ENCODE measurements around the gene RAET1E. TPM values are rescaled to one million over a fixed set of nuclear protein-coding genes. Genes with fewer than 3 reads are reported as not detected.
A peak's percentile ranks its signal among the peaks of the same experiment; 100 is the strongest.
"Not testable (repeated sequence)": the region's sequence is repeated elsewhere in the genome, so short reads cannot be mapped to it uniquely, and the experiment has no call there.

Gene RAET1E
- total RNA-seq, 1 experiment from 2014 or later = 1.6 TPM

DNA sequence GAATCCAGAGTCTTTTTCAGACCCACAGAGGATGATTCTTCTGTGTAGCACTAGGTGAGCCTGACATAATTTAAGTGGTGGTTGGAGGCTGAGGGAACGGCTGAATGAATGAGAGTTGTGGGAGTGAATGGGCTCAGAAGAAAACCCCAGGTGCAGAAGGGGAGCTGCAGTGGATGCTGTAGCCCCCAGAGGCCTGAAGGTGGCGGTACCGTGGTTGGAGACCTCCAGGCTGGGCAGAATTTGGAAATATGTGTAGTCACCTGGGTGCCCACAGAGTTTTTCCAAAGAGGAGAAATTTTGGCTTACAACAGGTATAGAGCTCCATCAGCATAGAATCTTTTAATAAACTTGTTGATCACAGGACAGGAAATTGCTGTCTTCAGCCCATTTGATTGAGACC lies 31.5 kb upstream of the RAET1E start:
- no peak for DNase-seq (ENCODE audit: low read depth)

DNA sequence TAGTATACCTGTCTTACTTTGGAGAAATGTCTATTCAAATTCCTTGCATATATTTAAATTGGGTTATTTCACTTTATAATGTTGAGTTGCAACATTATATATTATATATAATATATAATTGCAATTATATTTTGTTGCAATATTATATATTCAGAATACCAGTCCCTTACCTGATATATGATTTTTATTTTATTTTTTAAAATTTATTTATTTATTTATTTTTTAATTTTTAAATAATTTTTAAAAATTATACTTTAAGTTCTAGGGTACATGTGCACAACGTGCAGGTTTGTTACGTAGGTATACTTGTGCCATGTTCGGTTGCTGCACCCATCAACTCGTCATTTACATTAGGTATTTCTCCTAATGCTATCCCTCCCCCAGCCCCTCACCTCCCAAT lies 29.1 kb upstream of the RAET1E start:
- not testable (repeated sequence) for DNase-seq (ENCODE audit: low read depth)

- peak; percentile 78 for DNase-seq (ENCODE audit: low read depth)
Observed at GRCh38 chr6:149925974-149926777, 28.3 kb upstream of the RAET1E start.

DNA sequence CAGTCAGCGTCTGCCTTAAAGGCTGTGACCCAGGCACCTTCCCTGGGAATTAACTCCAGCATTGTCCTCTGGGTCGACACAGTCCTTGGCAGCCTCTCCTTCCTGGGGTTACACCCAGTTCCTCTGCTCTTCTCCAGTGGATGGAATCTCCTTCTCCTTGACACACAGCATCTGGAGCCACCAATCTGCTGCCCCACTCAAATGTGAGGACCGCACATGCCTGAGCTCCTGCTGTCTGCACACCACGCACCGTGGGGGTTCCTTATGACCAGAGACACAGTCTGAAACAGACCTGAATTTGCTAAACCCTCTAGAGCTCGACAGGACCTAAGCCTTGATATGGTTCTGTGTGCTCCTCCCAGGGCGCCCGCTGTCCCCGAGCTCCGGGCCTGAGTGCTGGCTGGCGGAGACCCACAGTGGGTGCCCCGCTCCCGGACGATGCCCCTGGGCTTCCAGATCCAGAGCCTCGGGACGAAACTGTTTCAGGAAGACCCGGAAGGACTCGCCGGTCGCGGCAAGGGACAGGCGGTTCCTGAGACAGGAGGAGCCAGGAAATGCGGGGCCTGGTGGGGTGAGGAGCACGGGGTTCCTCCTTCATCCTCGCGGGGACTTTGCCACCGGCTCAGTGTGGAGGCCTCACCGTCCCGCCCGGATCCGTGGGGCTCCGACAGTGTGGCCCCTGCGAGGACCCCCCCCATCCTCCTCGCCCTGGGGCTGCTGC lies 27.5 kb upstream of the RAET1E start:
- peak; percentile 26 for DNase-seq (ENCODE audit: low read depth)

- DNase-seq (ENCODE audit: low read depth) = no peak
Observed at GRCh38 chr6:149924933-149925252, 27.0 kb upstream of the RAET1E start.

GRCh38 chr6:149924206-149924932 lies 26.5 kb upstream of the RAET1E start:
- no peak for DNase-seq (ENCODE audit: low read depth)

DNA sequence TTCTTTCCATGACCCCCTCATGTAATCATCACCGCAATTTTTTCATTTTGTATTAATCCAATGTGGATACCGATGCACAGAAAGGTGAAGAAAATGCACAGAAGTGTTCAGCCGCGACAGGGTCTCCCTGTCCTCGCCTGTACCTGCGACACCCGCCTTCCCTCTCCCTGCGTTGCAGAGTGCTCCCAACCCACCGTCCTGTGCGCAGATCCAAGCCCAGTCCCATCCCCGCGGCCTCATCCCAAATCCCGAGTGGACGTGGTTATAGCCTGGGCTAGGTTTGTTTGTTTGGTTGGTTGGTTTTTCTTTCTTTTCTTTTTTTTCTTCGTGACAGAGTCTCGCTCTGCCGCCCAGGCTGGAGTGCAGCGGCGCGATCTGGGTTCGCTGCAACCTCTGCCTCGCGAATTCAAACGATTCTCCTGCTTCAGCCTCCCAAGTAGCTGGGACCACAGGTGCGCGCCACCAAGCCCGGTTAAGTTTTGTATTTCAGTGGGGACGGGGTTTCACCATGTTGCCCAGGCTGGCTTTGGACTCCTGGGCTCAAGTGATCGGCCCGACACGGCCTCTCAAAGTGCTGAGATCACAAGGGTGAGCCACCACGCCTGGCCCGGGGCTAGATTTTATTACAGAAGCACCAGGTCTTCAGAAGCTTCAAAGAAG lies 25.5 kb upstream of the RAET1E start:
- no peak for DNase-seq (ENCODE audit: low read depth)

DNA sequence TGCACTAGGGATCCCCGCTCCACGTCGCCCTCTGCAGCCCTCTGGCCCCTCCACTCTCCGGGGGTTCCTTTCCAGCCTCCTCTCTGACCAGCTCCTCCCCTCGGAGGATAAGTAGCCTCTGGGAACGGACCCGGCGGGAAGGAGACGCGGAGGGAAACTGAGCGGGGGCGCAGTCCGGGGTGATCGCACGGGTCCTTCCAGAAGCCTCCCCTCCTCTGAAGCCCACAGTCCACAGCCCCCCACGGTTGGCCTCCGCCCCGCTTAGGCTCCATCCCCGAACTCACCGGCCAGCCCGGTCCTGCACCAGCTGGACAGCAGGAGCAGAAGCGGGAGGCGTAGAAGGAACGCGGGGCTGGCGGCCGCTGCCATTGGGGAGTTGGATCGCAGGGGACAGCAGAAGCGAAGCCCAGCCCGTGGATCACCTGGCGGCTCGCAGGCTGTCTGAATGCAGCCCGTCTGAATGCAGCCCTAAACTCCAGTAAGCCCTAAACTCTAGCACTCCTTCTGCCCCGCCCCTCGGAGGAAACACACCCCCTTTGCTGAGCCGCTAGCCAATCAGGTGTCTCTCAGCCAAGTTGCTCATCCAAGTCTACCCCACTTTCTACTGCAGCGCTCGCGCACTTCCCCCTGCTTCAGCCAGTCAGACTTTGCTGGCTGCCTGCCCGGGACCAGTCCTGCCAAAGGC lies 24.9 kb upstream of the RAET1E start, which contains the start of gene RAET1G:
TSS of gene RAET1G (minus strand) at position 480 of the 685 bp plus-strand sequence. CDS start at position 369, 111 bp downstream.
- DNase-seq (ENCODE audit: low read depth) = peak; percentile 94

DNA sequence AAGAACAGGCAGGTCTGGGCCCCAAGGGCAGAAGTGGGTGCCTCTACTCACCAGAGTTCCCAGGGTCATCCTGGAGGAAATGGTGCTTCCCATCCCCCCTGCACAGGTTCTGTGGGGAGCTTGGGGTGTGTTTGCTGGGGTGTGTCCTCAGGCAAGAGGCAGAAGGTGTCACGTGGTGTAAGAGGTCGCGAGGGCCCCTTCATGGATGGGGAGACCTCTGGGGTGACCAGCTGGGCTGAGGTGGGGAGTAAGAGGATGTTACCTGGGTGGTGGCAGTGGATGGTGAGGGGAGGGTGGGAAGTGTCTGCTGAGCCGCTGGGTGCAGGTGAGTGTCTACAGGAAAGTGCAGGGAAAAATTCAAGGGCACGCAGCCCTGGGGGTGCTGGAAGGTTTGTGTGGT lies 24.2 kb upstream of the RAET1E start:
- not testable (repeated sequence) for DNase-seq (ENCODE audit: low read depth)

DNA sequence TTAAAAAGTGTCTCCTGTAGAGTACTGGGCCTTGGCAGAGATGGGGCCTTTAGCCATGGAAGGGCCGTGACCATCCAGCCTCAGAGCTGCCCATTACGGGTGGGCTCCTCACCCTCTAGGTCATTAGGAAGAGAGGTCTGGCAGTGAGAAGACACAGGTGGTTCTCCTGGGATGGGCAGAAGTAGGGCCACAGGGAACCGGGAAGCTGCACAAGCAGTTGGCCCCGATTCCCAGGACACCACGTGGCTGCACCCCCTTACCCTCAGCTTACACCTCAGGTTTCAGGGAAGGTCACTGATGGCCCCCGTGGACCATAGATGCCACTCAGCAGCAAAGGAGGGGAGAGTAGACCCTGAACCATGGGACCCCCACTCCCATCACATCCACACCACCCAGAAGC lies 23.4 kb upstream of the RAET1E start:
- DNase-seq (ENCODE audit: low read depth) = no peak

DNA sequence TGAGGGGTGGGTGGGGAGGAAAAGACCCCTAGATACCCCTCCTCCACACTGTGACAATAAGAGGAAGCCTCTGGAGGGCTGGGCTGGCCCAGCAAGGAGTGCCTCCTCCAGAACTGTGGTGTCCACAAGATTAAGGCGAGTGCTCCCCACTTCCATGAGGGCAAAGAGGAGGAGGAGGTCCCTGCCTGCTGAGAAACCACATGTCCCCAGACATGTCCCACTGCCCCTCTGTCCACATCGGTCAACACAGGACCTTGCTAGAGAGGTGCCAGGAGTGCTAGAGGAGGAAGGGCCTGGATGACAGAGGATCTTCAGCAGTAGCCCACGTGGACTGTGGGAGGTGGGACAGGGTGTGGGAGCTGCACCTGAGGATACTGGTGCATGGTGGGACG lies 21.9 kb upstream of the RAET1E start:
- DNase-seq (ENCODE audit: low read depth) = no peak

DNA sequence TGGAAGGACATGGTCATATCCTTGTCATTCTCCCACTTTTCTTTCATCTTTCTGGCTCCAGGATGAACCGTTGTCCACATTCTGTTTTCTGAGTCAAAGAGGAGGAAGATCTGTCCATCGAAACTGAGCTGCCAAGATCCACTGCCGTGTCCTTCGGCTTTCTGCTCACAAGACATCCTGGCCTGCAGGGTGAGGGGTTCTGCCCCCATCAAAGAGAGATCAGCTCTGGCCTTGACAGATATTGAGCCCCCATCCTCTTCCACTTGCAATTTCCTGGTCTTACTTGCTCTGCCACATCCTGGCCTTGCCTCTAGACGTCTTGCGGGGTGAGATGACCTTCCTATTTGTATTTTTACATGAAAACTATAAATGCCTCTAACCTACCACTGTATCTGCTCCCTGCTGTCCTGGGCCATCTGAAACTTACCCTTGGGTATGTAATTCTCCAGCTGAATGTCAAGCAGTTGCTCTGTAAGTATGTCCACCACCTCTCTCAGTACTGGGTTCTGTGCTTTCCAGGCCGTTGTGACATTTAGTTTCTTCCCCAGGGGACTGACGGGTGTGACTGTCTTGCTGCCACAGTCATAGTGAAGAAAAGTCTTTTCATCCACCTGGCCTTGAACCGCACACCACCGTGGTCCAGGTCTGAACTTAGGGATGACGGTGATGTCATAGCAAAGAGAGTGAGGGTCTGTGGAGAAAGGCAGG lies 21.4 kb upstream of the RAET1E start:
- not testable (repeated sequence) for DNase-seq (ENCODE audit: low read depth)

DNA sequence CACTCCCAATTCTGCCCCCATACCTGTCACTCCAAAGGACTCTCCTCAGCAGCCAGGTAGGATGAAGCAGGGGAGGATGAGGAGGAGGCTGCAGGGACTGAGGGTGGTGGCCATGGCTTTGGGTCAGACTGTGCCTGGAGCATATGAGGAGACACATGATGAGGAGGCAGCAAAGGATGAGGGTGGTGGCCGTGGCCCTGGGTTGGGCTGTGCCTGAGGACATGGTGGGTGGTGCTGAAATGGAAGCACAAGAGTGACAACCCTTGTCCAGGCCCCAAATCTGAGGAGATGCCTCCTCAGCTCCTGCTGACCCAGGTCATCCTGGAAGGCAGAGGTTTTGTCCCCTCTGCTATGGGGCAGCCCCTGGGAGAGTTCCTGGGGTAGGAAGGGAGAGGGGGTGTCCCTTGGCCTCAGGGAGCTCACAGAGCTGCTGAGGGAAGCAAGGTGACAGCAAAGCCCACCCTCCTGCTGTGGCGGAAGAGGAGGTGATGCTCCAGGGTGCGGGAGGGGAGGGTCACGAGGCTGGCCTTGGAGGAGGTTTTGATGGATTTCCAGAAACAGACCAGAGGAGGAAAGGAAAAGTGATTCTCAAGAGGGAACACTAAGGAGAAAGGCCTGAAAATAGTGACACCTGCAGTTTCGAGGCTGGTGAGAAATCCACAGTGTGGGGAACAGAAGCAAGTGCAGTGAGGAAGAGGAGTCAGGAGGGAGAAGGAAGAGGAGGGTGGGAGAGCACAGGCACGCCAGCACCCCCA lies 20.4 kb upstream of the RAET1E start:
- DNase-seq (ENCODE audit: low read depth) = no peak

DNA sequence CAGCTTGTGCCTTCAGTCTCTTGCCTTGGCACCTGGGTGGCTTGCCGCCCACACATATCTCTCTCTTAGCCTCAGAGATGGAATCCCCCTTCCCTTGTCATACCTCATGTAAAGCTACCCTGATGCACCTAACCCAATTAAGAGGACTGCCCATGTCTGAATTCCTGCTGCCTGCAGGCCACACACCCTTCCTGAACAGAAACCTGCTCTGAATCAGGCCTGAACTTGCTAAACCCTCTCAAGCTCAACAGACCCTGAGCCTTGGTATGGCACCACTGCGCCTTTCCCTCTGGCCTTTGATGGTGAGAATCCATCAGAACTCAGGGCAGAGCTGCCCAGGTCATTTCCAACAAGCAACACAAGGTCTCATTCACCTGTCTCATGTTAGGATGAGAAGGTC lies 19.8 kb upstream of the RAET1E start:
- no peak for DNase-seq (ENCODE audit: low read depth)

GRCh38 chr6:149915970-149916865 lies 18.3 kb upstream of the RAET1E start:
- DNase-seq (ENCODE audit: low read depth) = no peak

DNA sequence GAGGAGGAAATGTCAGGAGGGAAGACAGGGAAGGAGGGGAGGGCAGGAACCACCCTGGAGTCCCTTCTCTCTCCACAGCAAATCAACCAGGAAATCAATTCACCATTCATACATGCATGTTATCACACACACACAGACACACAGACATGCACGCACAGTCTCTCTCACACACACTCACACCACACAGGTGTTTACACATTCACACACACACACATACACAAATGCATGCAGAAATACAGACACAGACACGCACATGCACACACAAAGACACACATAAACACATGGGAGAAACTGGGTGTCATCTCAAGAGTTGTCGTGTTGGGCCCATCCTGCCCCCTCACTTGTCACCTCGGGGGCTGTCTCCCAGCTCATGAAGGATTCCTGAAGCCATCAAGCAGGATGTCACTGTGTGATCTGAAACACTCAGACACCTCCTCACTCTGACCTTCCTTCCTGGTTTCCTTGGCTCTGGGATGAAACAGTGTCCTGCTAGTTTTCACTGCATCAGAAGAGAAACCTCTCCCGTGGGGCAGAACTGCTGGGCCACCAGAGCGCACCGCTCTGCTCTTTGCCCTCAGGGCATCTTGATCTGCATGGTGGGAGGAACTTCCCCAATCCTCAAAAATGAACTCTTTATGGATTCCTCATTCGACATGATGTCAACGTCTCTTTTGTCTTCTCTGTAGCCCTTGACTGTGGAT lies 15.8 kb upstream of the RAET1E start:
- no peak for DNase-seq (ENCODE audit: low read depth)

GRCh38 chr6:149913085-149913484 lies 15.2 kb upstream of the RAET1E start:
- peak; percentile 52 for DNase-seq (ENCODE audit: low read depth)

DNA sequence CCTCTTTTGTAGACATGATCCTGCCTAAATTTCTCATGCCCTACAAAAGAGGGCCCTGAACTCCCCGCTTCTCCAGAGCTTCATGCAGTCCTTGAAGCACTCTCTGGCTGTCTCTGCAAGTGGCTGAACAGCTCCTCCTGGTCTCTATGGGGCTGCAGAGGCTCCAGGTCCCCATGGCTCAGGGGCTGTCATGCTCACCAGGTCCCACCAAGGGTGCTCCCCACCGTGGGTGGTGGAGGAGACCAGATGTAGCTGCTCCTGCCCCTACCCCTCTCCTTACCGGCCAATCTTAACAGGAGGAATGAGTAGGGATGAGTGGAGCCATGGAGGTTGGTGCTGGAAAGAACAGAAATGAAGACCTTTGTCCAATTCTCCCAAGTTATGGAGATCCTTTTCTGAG lies 14.8 kb upstream of the RAET1E start:
- not testable (repeated sequence) for DNase-seq (ENCODE audit: low read depth)
